Skin epidermis (tissue), 12 donors: ENCODE data around the gene SCP2D1.
"Not testable (repeated sequence)": the region's sequence is repeated elsewhere in the genome, so short reads cannot be mapped to it uniquely, and the experiment has no call there.

ENCODE experiments used
- H3K27ac ChIP-seq, 21 experiments: fragments of 200-600 bp; sonication (generic) in 11 of 21; one replicate each; pipeline ENCODE4 v1.5.0; 2020; ENCODE audit warnings: mild to moderate bottlenecking in 3 of 21, inconsistent platforms in 2 of 21, moderate library complexity in 2 of 21
- H3K4me3 ChIP-seq, 7 experiments: fragments of 200-600 bp; sonication (generic) in 2 of 7; one replicate each; pipeline ENCODE4 v1.5.0; 2020; ENCODE audit warnings: inconsistent platforms in 2 of 7, mild to moderate bottlenecking in 2 of 7, moderate library complexity in 1 of 7

Gene SCP2D1

DNA sequence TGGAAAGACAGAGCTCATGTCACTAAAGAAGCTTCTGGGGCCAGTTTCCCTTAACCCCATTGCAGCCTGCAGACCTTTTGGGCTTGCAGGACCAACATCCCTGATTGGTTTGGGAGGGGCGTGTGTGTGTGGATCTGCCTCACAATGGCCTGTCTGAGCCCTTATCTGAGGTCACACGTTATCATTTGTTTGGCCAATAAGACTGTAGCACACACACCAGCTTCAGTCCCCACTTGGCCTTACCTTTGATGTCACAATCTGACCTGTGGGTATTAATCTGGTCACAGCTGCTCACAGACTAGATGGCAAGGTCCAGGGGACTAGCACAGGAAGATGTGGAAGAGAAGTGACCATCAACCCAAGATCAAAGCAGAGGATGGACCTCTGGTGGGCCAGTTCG lies at the start of gene SCP2D1:
TSS of gene SCP2D1 (plus strand) at position 301 of the 400 bp plus-strand sequence. CDS start at position 334, 33 bp downstream.
- H3K27ac ChIP-seq: no peak within 1 kb of the TSS
- no peak within 1 kb of the TSS for H3K4me3 ChIP-seq

DNA sequence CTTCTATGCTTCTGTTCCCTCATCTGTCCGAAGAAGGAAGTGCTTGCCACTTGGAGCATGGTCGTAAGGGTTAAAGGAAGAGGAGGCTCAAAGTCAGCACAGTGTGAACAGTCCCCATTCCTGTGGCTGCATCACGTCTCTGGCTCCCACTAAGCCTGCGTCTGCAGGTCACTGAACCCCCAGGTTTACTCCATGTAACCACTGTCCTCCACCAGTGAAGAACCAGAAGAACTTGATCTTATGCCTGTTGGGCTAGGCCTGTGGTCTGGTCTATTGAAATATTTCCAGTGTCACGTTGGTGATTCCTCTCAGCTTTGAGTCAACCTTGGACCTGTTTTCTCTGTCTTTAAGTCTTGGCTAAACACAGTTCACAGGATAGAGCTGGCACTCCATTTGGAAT lies 45.9 kb upstream of the SCP2D1 start:
- Histone ChIP-seq H3K27ac (no peak overlapping the region), H3K4me3 (no peak overlapping the region)

DNA sequence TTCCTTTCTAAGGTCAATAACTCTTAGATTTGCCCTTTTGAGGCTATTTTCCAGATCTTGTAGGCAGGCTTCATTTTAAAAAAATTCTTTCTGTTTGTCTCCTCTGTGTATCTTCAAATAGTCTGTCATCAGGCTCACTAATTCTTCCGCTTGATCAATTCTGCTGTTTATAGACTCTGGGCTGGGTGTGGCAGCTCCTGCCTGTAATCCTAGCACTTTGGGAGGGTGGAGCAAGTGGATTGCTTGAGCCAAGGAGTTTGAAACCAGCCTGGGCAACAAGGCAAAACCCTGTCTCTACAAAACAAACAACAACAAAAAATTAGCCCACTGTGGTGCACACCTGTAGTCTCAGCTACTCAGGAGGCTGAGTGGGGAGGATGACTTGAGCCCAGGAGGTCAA lies 40.0 kb upstream of the SCP2D1 start:
- Histone ChIP-seq H3K4me3 (no peak overlapping the region), H3K27ac (no peak overlapping the region)

DNA sequence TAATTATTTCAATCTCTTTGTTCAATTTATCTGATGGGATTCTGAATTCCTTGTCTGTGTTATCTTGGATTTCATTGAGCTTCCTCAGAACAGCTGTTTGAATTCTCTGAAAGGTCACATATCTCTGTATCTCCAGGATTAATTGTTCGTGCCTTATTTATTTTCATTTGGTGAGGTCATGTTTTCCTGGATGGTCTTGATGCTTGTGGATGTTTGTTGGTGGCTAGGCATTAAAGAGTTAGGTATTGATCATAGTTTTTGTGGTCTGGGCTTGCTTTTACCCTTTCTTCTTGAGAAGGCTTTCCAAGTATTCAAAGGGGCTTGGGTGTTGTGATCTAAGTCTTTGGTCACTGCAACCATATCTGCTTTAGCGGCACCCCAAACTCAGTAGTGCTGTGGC lies 39.4 kb upstream of the SCP2D1 start:
- no peak overlapping the region for H3K4me3 ChIP-seq
- no peak overlapping the region for H3K27ac ChIP-seq

DNA sequence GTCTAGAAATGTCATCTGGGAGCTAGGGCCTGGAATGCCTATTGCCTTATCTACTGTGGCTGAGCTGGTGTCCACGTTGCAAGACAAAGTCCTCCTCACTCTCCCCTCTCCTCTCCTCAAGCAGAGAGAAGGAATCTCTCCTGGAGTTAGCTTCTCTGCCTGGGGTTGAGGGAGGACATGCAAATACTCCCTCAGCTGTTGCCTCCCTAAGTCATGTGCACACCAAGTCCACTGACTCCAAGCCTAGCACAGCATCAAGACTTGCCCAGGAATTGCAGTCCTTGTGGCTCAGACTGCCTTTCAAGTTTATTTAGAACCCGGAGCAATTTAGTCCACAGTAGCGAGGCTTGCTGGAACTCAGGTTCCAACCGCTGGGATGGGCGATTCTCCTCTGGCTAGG lies 38.0 kb upstream of the SCP2D1 start:
- no peak overlapping the region for H3K27ac ChIP-seq
- no peak overlapping the region for H3K4me3 ChIP-seq

DNA sequence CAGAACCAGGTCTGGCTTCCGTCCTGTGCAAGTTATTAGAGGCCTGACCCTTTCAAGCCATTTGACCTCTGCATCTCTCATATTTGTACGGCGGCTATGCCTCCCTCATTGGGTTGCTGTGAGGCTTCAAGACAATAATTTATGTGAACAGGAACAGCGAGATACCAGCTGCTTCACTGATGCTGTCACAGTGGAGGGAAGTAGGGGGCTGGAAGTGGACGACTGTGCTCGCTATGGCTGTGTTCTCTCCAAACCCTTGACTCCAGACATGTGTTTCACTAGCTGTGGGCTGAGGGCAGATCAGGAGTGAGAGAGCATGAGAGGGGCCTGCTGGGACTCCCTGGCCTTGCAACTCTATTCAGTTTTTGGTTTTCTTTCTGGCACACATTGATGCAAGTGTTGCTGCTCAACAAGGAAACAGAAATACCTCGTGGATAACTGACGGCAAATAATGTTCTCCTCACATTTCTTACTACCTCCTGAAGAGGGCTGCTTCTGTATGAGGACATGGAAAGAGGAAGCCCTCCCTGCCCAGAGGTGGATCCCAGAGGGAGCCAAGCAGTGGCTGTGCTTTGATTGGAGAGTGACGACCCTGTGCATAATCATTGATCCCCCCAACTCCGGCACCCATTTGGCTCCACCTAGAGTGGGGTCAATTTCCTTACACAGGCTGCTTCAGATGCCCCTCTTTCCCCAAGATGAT lies 34.7 kb upstream of the SCP2D1 start:
- H3K27ac ChIP-seq: no peak overlapping the region

DNA sequence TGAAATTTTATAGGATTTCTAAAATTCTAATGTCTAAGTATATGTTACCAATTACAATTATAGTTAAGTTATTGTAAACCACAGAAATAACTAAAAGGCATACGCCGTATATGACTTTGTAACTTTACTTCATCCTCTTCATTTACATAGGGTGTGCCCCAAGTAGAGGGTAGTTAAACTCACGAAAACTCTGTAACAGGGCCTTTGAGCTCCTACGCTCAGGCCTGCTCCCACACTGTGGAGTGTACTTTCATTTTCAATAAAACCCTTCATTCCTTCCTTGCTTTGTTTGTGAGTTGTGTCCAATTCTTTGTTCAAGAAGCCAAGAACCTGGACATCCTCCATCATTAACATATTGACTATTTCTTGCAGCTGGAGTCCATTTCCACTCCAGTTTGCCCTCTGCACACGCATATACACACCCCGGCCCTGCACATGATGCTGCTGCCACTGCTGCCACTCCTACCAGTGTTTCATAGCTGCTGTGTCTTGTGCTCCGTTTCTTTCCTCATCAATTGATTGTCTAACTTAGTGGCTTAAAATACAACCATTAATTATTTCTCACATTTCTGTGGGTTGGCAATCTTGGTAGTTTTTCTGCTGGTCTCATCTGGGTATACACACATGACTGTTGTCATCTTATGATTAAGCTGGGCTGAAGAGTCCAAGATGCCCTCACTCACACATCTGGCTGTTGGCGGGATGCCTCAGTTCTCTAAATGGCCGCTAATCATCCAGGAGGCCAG lies 33.0 kb upstream of the SCP2D1 start:
- Histone ChIP-seq H3K4me3 (no peak overlapping the region), H3K27ac (no peak overlapping the region)

More for the DNA sequence above, 34.7 kb upstream of the SCP2D1 start:
- H3K4me3 ChIP-seq: no peak overlapping the region

DNA sequence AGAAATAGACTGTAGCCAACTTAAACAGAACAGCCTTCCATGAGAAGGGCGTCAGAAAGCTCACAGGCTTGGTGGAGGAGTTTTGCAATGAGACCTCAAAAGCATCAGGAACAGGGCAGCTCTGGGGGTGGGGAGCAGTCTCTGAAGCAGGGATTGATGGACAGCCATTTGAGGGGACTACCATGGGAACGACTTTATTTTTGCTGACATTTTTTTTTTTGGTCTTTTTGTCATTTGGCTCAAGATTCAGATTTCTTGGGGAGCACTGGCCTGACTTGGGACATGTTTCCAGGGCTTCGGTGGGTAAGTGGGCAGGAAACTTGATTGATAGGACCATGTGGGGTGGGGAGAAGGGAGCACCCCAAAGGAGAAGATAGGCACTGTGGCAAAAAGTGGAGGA lies 32.1 kb upstream of the SCP2D1 start:
- no peak overlapping the region for H3K4me3 ChIP-seq
- no peak overlapping the region for H3K27ac ChIP-seq

DNA sequence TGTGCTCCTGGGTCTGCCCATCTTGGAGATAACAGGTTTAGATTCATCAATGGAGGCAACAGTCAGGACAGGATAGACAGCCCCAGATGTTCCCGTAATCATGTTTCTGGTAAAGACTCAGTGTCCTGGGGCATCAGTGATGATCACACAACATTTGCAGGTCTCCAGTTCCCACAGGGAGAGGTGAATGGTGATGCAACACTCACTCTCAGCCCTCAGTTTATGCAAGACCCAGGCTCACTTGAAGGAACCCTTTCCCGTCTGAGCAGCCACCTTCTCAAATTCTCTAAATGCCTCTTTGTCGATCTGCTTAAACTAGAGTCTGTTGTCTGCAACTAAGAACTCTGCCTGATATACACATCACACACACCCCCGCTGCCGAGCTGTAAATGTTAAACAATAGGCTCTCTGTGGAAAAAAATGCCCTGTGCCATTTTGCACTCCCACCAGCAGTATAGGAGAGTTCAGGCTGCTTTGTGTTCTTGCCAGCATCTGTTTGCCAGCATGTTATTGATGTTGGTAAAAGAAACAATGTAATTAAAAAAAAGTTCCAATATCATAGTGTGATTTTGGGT lies 30.1 kb upstream of the SCP2D1 start:
- Histone ChIP-seq H3K27ac (peak overlapping the region in 1 of 21 experiments; percentile 26), H3K4me3 (no peak overlapping the region)

DNA sequence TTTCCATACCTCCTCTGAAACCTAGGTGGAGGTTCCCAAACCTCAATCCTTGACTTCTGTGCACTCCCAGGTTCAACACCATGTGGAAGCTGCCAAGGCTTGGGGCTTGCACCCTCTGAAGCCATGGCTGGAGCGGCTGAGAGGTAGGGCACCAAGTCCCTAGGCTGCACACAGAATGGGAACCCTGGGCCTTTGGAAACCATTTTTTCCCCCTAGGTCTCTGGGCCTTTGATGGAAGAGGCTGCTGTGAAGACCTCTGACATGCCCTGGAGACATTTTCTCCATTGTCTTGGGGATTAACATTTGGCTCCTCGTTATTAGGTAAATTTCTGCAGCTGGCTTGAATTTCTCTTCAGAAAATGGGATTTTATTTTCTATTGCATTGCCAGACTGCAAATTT lies 26.5 kb upstream of the SCP2D1 start:
- H3K4me3 ChIP-seq: not testable (repeated sequence)

DNA sequence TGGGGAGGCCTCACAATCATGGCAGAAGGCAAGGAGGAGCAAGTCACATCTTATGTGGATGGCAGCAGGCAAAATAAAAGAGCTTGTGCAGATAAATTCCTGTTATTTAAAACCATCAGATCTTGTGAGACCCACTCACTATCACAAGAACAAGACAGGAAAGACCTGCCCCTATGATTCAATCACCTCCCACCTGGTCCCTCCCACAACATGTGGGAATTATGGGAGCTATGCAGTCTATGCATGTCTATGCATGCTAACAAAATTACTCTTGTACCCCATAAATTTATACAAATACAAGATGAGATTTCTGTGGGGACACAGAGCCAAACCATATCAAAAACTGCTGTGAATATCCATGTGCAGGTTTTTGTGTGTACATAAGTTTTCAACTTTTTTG lies 25.6 kb upstream of the SCP2D1 start:
- H3K27ac ChIP-seq: no peak overlapping the region
- no peak overlapping the region for H3K4me3 ChIP-seq

More for the DNA sequence above, 26.5 kb upstream of the SCP2D1 start:
- not testable (repeated sequence) for H3K27ac ChIP-seq

DNA sequence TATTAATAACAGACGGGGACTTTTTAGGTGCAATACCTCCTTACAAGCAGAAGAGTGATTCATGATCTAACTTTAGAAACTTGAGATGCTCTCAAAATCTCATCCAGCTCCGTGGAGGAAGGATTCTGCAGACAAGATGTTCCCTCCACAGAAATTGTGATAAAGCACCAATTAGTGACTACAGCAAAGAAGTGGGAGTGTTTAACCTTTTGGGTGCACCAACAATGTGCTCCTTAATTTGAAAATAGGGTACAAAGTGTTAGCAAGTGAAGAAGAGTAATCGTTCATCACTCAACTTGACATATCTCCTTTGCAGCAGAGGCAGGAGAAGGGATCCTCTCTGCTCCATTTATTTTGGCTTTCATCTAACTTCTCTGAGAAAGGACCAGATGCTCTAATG lies 22.8 kb upstream of the SCP2D1 start:
- H3K27ac ChIP-seq: no peak overlapping the region
- no peak overlapping the region for H3K4me3 ChIP-seq

DNA sequence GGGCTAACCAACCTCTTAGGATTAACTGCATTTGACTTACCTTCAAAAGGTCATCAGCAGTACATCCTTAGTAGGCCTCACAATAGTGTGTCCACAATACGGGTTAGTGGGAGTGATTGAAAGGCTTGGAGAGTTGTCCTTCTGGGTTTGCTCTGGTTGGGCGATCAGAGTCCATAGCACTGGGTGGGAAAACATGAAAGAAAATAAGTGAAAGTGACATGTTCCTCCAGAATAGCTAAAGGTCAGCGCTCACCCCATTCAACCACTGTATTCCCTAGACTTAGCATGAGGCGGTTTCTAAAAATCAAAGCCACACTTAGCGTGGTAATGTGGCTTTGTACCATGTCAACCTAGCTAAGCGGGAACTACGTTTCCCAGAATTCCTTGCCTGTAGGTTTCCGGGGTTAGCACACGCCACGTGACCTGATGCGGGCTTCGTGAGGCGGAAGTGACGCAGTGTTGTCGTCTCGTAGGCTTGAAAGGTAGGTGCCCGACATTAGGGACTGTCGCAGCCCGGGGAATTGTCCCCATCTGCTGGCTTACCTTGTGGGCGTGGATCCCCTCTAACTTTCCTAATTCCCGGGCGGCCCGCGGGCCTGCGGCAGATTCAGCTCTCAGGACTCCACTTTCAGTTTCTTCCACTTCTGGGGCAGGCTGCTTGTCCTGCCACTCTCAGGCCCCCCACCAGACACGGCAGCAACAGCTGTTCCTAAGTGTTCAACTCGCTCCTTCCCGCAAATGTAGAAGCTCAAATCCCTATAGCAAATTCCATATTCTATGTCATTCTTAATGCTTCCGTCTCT lies 19.8 kb upstream of the SCP2D1 start:
- Histone ChIP-seq H3K4me3 (peak overlapping the region; percentile 43 to 82 (median 57)), H3K27ac (peak overlapping the region in 20 of 21 experiments; percentile 65 to 99 (median 92))

DNA sequence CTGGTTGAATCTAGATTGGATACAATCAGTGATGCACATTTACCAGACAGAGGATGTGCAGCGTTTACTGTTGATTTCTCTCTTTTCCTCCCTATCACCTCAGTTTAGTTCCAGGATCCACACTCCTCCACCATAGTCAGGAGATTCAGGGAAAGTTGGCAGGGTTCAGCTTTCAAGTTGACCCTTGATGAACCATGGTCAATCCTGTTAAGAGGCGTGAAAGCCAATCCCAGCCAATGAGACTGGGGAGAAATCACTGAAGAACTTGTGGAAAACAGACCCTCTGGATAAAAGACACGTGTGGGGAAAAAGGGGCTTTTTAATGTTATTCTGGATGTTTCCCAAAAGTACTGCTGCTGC lies 19.2 kb upstream of the SCP2D1 start:
- Histone ChIP-seq H3K27ac (peak overlapping the region in 20 of 21 experiments; percentile 65 to 99 (median 92)), H3K4me3 (peak overlapping the region; percentile 43 to 82 (median 57))

DNA sequence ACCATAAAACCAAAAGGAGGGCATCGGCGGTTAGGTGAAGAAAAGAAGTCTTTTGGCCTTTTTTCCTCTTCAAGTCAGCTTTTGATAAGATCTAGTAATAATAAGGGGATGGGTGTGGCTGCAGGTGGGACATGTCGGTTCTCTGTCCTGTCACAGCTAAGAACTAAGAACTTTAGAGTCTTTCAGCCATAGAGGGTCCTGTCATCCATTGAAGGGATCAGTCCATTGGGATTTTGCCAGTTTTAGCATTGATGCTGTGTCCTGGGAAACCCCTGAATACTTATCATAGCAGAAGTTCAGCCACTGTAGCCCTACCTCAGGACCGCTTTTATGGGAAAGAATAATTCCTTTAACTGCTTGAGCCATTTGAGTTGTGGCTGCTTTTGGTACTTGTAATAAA lies 18.2 kb upstream of the SCP2D1 start:
- H3K4me3 ChIP-seq: no peak overlapping the region

DNA sequence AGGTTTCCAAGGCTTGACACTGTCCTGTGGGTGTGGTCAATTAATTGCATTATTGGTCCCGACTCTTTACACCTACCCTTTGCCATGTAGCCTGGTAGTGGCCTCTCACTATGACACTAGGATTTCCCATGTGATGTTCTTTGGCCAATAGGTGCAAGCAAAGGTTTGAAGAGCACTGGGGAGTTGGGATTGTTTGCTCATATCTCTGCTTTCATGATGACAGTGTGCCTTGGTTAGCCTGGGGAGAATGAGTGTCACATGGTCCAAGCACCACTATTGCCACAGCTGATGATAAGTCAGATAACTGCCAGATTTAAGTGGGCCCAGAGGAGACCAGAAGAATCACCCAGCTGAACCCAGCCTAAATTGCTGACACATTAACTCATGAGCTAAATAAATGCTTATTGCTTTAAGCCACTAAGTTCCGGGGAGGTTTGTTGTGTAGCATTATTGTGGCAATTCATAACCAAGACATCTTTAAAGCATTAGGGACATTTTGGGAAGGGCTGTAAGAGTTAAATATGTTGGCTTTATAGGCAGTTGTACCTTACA lies 17.2 kb upstream of the SCP2D1 start:
- Histone ChIP-seq H3K27ac (no peak overlapping the region), H3K4me3 (no peak overlapping the region)

More for the DNA sequence above, 18.2 kb upstream of the SCP2D1 start:
- no peak overlapping the region for H3K27ac ChIP-seq

DNA sequence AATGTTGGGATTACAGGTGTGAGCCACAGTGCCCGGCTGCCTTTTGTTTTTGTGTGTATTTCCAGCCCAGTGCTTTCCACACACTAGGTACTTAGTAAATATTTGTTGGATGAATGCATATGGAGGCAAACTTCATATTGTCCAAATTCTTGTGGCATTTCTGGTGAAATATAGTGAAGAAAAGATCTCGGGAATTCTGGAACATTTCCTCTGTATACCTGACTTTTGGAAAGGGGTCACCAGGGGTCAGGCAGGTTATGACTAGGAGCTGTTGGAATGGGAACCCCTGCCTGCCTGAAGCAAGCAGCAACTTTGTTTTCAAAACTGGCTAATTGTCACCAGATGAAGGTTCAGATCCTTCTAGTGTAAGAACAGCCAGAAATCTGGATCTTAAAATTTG lies 12.1 kb upstream of the SCP2D1 start:
- H3K4me3 ChIP-seq: no peak overlapping the region

DNA sequence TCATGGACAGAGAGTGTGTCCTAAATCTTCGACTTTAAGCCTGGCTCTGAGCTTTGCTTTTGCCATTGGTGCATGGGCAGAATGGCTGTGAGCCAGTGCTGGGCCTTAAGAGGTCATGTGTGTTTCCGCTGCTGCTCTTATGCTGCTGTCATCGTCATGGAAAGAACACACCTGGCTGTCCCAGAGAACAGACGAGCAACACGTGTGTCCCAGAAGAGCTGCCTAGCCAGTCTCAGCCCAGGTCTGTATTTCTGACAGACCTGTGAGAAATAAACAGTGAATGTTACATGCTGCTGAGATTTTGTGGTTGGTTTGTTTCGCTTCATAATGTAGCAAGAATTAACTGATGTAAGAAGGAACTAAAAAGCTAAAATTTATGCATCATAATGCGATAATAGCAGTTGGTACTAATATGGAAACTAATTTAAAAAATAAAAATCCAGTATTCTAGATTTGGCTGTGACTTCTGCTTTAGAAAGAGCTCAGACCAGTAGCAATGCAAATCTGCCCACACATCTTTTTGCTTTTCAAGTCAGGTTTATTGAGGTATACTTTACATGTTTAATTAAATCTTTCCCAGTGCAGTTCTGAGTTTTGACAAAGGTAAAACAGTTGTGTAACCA lies 11.5 kb upstream of the SCP2D1 start:
- no peak overlapping the region for H3K27ac ChIP-seq
- H3K4me3 ChIP-seq: no peak overlapping the region

More for the DNA sequence above, 12.1 kb upstream of the SCP2D1 start:
- H3K27ac ChIP-seq: no peak overlapping the region

DNA sequence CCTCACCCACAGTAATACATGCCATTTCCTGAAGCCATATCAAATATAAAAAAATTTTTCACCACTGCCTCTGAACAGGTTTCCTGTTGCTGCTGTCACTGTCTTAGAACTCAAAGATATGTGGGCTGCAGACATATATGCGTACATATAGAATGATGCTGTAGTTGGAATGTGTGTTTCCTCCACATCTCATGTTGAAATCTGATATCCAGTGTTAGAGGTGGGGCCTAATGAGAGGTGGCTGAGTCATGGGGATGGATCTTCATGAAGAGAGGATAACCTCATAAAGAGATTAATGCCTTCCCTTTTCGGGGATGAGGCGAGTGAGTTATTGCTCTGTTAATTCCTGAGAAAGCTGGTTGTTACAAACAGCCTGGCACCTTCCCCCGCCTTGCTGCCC lies 7.7 kb upstream of the SCP2D1 start:
- Histone ChIP-seq H3K27ac (no peak overlapping the region), H3K4me3 (no peak overlapping the region)
